ENCODE data around the gene FAT1.

FAT1 gene

DNA sequence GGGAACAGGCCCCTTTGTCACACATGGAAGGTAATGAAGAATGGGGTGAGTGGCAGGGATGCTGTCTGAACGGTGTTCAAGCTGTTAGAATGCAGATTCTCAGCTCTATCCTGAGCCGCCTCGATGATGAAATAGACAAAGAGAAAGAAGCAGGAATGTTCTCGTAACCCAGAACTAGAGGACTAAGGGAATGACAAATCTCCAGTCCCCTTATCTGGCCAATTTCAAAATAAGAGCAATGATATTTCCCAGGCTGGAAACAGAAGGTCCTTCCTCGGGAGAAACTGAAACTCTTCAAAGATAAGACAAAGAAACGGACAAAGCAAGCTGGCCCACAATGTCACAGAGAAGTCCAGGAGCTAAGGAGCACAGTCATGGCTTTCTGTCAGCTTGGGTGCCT is 138.7 kb downstream of the FAT1 start:
- H3K4me3 Mint-ChIP-seq: no peak overlapping the region
- no peak overlapping the region for H3K27ac Mint-ChIP-seq

DNA sequence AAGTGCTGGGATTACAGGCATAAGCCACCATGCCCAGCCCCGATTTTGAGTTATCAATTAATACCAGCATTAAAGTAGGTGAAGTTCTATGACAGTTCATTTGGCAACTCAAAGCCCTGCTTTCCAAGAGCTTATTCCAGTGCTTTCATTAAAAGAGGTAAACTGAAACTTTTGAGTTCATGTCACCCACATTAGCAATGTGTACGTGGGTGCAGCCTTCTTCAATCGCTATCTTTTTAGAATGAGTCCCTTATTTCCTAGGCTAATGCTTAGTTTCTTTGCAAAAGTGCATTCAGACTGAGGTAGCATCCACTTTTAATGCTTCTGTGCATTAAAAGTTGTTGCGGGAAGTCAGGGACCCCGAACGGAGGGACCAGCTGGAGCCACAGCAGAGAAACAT is 142.2 kb downstream of the FAT1 start:
- ATAC-seq (no peak), DNase-seq (ENCODE audit: low spot score in 2 of 2) (no peak)
- Mint-ChIP-seq H3K4me3 (no peak overlapping the region), H3K36me3 (no peaks in the 10 kb centered on the region), H3K9me3 (peaks cover 3% of the 10 kb centered on the region), H3K4me1 (no peaks in the 10 kb centered on the region), H3K27ac (no peak overlapping the region)

More for the DNA sequence above, 138.7 kb downstream of the FAT1 start:
- no peaks in the 10 kb centered on the region for H3K36me3 Mint-ChIP-seq
- H3K4me1 Mint-ChIP-seq: no peaks in the 10 kb centered on the region
- DNase-seq (ENCODE audit: low spot score in 2 of 2) (no peak), ATAC-seq (no peak)
- peaks cover 3% of the 10 kb centered on the region for H3K9me3 Mint-ChIP-seq

DNA sequence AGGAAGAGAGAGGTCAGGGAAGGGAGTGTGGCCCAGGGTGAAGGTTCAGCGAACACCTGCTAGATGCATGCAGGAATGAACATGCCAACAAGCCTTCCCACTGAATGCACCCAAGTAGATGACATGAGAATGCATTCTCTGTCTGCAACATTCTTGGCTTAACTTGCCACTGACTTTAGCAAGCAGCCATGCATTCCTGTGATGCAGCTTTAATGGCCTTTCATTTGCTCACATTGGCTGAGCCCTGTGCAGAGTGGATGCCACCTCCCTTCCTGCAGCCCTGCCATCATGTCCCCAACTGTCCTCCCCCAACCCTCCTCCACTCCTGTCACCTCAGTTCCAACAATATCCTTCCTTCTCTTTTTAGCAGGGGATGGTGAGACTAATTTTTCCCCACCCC is 143.0 kb downstream of the FAT1 start:
- Mint-ChIP-seq H3K27ac (no peak overlapping the region), H3K36me3 (no peaks in the 10 kb centered on the region), H3K4me3 (no peak overlapping the region), H3K4me1 (no peaks in the 10 kb centered on the region), H3K9me3 (peaks cover 3% of the 10 kb centered on the region)
- no peak for ATAC-seq
- DNase-seq (ENCODE audit: low spot score in 2 of 2): no peak

DNA sequence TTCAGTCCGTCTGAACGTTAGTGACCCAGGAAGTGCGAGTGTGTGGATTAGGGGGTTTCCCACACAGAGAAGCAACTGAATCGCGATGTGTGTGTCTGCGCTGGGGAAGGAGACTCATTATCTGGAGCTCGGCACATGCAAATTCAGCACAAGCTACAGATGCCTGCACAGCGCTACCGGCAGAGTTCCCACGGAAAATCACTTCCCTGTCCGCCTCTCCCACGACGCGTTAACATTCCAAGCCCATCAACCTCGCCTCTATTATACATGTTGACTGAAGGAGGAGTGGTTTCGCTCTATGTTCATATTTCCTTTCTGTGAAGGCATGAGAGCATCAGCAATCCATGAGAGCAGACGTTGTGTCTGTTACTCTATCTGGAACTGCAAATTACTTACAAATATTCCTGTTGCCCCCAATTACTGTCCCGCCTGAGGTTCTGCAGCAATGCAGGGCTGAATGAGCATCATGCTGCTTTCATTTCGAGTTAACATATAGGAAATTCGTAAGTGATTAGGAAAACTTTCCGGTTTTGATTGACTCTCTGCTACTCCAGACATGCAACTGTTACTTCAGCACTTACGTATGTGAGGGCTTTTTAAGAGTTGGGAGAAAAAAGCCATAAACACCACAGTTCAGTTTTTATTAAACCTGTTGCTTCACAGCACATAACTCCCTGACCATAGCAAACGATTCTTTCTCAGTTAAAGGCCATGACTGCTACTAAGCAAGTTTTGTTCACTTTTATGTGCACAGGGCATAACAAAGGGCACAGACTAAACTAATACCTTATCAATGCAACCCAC is 153.3 kb downstream of the FAT1 start:
- Mint-ChIP-seq H3K4me1 (no peaks in the 10 kb centered on the region), H3K36me3 (no peaks in the 10 kb centered on the region), H3K4me3 (no peak overlapping the region), H3K9me3 (peaks cover 6% of the 10 kb centered on the region), H3K27ac (no peak overlapping the region)
- no peak for DNase-seq (ENCODE audit: low spot score in 2 of 2)
- ATAC-seq: no peak

DNA sequence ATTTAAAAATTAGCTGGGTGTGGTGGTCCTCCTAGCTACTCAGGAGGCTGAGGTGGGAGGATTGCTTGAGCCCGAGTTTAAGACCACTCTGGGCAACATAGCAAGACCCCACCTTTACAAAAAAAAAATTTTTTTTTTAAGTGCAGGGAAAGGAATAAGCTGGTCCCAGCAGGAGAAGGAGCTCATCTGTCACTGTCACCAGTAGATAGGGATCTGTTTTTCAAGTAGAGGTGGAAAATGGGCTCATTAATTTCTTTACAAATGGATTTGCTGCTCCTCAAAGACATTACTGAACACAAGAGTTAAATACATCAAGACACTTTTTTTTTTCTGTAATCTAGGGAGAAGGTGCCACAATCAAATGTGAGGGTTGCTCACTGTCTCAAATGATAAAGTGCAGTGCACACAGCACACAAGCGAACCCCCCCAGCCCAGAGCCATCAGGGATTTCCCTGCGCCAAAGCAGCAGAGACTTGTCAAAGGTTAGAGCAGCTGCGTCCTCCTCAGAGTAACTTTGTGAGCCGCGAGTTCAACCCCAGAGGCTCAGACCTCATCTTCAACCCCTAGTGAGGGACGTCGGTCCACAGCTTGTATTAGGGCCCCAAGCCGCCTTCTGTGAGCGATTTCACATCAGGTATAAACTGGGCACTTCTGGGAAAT is 154.0 kb downstream of the FAT1 start:
- H3K9me3 Mint-ChIP-seq: peaks cover 6% of the 10 kb centered on the region
- no peaks in the 10 kb centered on the region for H3K4me1 Mint-ChIP-seq
- H3K4me3 Mint-ChIP-seq: no peak overlapping the region
- H3K27ac Mint-ChIP-seq: no peak overlapping the region
- no peak for DNase-seq (ENCODE audit: low spot score in 2 of 2)
- no peaks in the 10 kb centered on the region for H3K36me3 Mint-ChIP-seq
- ATAC-seq: no peak

DNA sequence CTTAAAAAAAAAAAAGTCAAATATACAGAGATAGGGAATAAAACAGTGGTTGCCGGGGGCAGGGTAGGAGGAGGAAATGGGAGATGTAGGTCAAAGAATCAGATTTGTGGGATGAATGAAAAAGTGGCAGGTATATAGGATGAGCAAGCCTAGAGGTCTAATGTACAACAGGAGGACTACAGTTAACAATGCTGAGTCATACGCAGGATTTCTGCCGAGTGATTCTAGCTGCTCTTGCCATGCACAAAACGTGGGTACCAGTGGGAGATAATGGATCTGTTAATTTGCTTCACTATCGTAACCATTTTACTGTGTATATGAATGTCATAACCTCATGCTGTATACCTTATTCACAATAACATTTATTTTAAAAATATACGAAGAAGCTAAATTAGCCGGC is 157.6 kb downstream of the FAT1 start:
- Mint-ChIP-seq H3K27ac (no peak overlapping the region), H3K36me3 (no peaks in the 10 kb centered on the region), H3K9me3 (peaks cover 9% of the 10 kb centered on the region), H3K4me3 (no peak overlapping the region), H3K4me1 (no peaks in the 10 kb centered on the region)
- ATAC-seq (no peak), DNase-seq (ENCODE audit: low spot score in 2 of 2) (no peak)

DNA sequence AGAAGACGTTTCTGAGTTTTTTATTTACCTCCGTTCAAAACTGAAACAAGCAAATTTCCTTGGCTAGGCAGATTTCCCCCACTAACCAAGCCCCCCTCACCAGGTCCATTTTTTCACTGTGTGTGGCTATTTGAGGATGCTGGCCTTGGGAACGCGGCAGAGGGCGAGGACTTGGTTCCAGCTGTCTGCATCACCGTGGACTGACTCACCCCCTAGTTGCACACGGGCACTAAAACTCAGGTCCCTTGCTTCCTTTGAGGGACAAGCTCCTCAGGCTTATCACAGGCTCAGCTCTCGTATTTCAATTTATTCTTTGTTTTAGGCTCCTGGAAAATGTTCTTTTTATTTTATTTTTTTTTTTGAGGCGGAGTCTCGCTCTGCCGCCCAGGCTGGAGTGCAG is 159.9 kb downstream of the FAT1 start:
- DNase-seq (ENCODE audit: low spot score in 2 of 2): no peak
- no peak overlapping the region for H3K27ac Mint-ChIP-seq
- no peaks in the 10 kb centered on the region for H3K36me3 Mint-ChIP-seq
- H3K9me3 Mint-ChIP-seq: peaks cover 6% of the 10 kb centered on the region
- ATAC-seq: no peak
- no peak overlapping the region for H3K4me3 Mint-ChIP-seq
- H3K4me1 Mint-ChIP-seq: no peaks in the 10 kb centered on the region

DNA sequence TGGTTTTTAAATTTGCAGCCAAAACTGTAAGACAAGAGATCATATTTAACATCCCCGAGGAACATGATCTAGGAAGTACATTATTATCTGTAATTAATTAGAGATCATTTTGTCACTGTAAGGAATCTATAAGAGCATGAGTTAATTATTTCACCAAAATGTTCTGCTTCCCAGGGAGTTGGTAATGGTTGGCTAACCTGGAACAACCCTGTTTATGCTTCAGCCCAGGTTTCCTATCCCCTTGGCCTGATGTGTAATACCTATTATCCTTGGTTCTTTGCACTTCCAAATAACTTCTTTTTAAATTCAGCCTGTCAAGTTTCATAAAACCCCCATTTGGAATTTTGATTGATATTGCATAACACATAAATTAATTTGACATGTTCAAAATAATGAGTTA is 161.9 kb downstream of the FAT1 start:
- H3K4me3 Mint-ChIP-seq: no peak overlapping the region

DNA sequence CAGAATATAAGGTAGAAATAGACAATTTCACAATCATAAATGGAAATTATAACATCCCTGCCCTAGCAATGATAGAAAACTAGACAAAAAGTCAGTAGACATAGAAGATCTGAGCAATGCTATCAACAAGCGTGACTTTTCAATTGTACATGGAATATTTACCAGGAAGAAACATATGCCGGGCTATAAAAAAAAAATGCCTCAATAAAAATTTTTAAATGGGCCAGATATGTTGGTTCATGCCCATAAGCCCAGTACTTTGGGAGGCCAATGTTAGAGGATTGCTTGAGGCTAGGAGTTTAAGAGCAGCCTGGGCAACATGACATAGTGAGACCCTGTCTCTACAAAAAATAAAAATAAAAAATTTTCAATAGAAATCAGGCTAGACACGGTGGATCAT is 163.0 kb downstream of the FAT1 start:
- no peak for ATAC-seq
- no peak overlapping the region for H3K27ac Mint-ChIP-seq
- no peak overlapping the region for H3K4me3 Mint-ChIP-seq
- no peaks in the 10 kb centered on the region for H3K36me3 Mint-ChIP-seq
- peaks cover 3% of the 10 kb centered on the region for H3K9me3 Mint-ChIP-seq
- H3K4me1 Mint-ChIP-seq: no peaks in the 10 kb centered on the region
- no peak for DNase-seq (ENCODE audit: low spot score in 2 of 2)

More for the DNA sequence above, 161.9 kb downstream of the FAT1 start:
- H3K9me3 Mint-ChIP-seq: peaks cover 3% of the 10 kb centered on the region
- H3K27ac Mint-ChIP-seq: no peak overlapping the region
- H3K4me1 Mint-ChIP-seq: no peaks in the 10 kb centered on the region
- no peaks in the 10 kb centered on the region for H3K36me3 Mint-ChIP-seq
- ATAC-seq: no peak
- DNase-seq (ENCODE audit: low spot score in 2 of 2): no peak

DNA sequence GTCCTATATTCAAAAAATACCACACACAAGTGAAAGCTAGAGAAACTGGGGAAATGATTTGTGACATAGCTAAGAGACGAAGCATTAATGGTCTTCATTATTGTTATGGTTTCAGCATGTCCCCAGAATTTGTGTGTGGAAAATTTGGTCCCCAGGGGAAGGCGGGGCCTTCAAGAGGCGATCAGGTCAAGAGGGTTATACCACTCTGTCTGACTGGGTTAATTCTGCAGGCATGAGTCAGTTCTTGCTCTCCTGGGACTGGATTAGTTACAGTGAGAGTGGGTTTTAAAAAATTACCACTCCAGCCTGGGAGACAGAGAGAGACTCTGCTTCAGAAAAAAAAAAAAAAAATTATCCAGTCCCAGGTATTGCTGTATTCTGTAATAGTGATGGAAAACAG is 166.2 kb downstream of the FAT1 start:
- no peaks in the 10 kb centered on the region for H3K36me3 Mint-ChIP-seq
- H3K27ac Mint-ChIP-seq: no peak overlapping the region
- DNase-seq (ENCODE audit: low spot score in 2 of 2) (no peak), ATAC-seq (no peak)
- no peak overlapping the region for H3K4me3 Mint-ChIP-seq
- H3K9me3 Mint-ChIP-seq: peaks cover 1% of the 10 kb centered on the region
- H3K4me1 Mint-ChIP-seq: no peaks in the 10 kb centered on the region

DNA sequence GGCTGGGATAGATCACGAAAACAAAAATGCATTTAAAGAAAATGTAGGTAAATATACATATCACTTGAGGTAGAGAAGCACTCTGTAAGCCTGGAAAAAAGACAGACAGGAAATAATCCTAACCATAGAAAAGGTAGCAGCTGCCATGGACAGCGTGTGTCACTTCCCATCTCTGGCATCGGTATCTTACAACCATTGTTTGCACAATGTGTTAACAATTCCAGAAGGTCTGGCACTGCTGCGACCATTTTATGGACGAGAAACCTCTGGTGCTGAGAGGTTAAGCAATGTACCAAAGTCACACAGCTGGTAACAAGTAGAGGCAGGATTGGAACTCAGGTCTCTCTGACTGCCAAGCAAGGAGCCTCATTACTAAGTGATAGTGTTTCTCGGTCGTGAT is 166.6 kb downstream of the FAT1 start:
- Mint-ChIP-seq H3K4me3 (no peak overlapping the region), H3K27ac (no peak overlapping the region), H3K36me3 (no peaks in the 10 kb centered on the region), H3K9me3 (no peaks in the 10 kb centered on the region), H3K4me1 (no peaks in the 10 kb centered on the region)
- ATAC-seq (no peak), DNase-seq (ENCODE audit: low spot score in 2 of 2) (no peak)

DNA sequence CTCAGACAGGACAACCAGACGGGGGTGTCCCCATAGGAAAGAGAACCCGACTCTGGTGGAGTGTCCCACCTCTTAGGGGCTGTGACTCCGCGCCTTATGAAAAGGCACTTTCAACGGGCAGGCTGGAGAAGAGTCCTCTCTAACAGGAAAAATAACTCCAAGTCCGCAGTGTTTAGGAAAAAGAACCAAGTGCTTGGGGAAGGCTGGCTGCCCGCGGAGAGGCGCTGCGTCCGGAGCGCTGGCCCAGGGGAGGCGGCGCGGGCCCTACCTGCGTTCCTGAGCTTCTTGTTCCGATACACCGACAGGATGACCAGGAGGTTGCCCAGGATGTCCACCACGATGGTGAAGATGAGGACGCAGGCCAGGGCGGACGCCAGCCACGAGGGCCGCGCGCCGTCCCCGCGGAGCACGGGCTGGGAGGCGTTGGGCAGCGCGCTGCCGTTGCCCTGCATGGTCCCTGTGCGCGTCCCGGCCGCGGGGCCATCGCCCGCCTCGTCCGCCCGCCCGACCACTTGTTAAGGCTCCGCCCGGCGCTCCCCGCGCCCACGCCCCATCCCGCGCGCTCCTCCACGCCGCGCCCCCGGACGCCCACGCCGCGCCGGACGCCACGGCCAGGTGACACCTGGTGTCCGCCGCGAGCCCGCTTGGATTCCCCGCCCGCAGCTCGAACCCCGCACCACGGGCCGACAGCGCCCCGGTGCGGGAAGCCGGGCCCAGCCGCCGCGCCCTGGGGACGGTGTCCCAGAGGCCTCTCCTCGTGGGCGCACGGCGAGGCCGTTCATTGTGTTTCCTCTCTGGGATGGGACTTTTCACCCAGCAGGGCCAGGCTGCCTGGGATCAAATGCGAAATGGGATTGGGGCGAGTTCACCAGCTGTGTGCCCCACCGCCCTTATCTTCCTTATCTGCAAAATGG is 168.5 kb downstream of the FAT1 start, which contains the start of gene MTNR1A:
Gene MTNR1A, minus strand, starts transcription at position 654 of the 914 bp plus-strand sequence. Its CDS starts 202 bp downstream, at position 452.
- H3K4me1 Mint-ChIP-seq: no peaks in the 10 kb centered on the region
- DNase-seq (ENCODE audit: low spot score in 2 of 2) (no peak), ATAC-seq (no peak)
- H3K27ac Mint-ChIP-seq: no peak within 1 kb of the TSS
- H3K4me3 Mint-ChIP-seq: no peak within 1 kb of the TSS
- H3K9me3 Mint-ChIP-seq: no peaks in the 10 kb centered on the region
- H3K36me3 Mint-ChIP-seq: no peaks in the 10 kb centered on the region

DNA sequence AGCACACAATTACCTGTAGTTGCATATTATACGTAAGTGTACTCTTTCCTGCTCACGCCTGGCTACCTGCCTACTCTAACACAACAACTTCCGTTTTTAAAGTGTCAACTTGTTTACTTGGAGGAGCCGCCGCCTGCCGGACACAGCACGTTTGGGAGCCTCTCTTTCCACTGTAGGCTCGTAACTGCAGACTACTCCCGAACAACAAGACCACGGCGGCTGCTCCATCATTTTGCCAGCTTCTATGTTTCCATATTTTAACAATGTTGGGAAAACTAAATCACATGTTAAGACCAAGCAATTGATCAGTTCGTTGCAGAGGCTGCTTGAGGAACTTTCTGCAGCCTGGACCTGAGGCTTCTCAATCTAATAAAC is 169.1 kb downstream of the FAT1 start:
- Mint-ChIP-seq H3K9me3 (no peaks in the 10 kb centered on the region), H3K4me1 (no peaks in the 10 kb centered on the region), H3K36me3 (no peaks in the 10 kb centered on the region), H3K27ac (no peak overlapping the region), H3K4me3 (no peak overlapping the region)
- DNase-seq (ENCODE audit: low spot score in 2 of 2) (no peak), ATAC-seq (no peak)

DNA sequence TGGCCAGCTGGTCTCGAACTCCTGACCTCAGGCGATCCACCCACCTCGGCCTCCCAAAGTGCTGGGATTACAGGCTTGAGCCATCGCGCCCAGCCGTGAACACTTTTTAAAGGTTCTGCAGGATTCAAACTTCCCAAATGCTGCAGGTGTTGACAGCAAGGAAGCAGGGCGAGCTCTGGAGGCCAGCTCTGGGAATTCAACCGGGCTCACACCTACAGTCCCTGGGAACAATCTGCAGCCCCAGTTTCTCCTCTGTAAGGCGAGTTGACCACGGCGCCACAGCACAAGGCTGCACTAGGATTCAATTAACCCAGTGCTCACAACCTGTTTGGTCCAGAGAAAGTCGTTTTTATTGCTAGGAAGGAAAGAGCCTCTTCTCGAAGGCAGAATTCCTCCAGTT is 169.9 kb downstream of the FAT1 start:
- Mint-ChIP-seq H3K36me3 (no peaks in the 10 kb centered on the region), H3K4me1 (no peaks in the 10 kb centered on the region), H3K4me3 (no peak overlapping the region), H3K27ac (no peak overlapping the region), H3K9me3 (no peaks in the 10 kb centered on the region)
- ATAC-seq (no peak), DNase-seq (ENCODE audit: low spot score in 2 of 2) (no peak)

DNA sequence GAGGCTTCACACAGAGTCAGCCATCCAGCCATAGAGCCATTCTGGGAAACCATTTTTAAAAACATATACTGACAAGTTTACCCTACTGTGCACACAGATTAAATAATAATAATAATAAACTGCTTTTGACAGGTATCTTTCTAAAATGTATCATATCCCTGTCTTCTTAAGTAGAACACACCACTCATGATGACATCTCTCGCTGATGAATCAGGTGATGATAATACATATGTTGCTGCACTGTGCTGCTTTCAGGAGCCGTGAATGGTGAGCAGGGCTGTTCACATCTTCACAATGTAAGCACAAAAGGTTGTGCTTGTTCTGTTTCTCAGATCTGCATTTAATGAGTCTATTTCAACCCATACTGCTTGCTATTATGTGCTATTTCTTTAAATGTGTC is 171.8 kb downstream of the FAT1 start:
- DNase-seq (ENCODE audit: low spot score in 2 of 2): no peak
- no peaks in the 10 kb centered on the region for H3K36me3 Mint-ChIP-seq
- no peaks in the 10 kb centered on the region for H3K4me1 Mint-ChIP-seq
- ATAC-seq: no peak
- H3K4me3 Mint-ChIP-seq: no peak overlapping the region
- peaks cover 5% of the 10 kb centered on the region for H3K9me3 Mint-ChIP-seq
- no peak overlapping the region for H3K27ac Mint-ChIP-seq
